Stomach (tissue), 9 donors: ENCODE results near the gene FLYWCH1. TPM values are rescaled to one million over a fixed set of nuclear protein-coding genes. Genes with fewer than 3 reads are reported as not detected.
A peak's percentile ranks its signal among the peaks of the same experiment; 100 is the strongest.
"Not testable (repeated sequence)": the region's sequence is repeated elsewhere in the genome, so short reads cannot be mapped to it uniquely, and the experiment has no call there.

ENCODE experiments used
- DNase-seq, 2 donors: peaks; one replicate each; pipeline versions ENCODE4 v3.0.0 to v3.0.0-alpha.2; 2013 to 2019
- H3K27ac ChIP-seq, 5 donors: fragments of 200-600 bp in 4 of 5; sonication (generic) in 4 of 5; one replicate each; pipeline ENCODE4 v1.5.1; 2013 to 2019; ENCODE audit warnings: mild to moderate bottlenecking in 1 of 5, moderate library complexity in 1 of 5
- H3K27me3 ChIP-seq, 3 donors: fragments of 200-600 bp; sonication (generic); one replicate each; pipeline ENCODE4 v1.5.1; 2017 to 2019; ENCODE audit warnings: mixed run types in 1 of 3
- H3K36me3 ChIP-seq, 4 donors: fragments of 200-600 bp; sonication (generic); 1 replicate in 3 of 4; 2 replicates in 1 of 4; pipeline ENCODE4 v1.5.1; 2016 to 2019
- H3K4me1 ChIP-seq, 4 donors: fragments of 200-600 bp; sonication (generic); one replicate each; pipeline ENCODE4 v1.5.1; 2016 to 2019
- H3K4me3 ChIP-seq, 4 donors: fragments of 200-600 bp; sonication (generic) in 3 of 4; one replicate each; pipeline ENCODE4 v1.5.1; 2016 to 2019; ENCODE audit warnings: mild to moderate bottlenecking in 1 of 4
- H3K9me3 ChIP-seq, 4 donors: fragments of 200-600 bp; sonication (generic); one replicate each; pipeline ENCODE4 v1.5.1; 2016 to 2019
- CTCF ChIP-seq, 7 experiments: fragments of 450-650 bp in 4 of 7; fragments of 200-600 bp in 3 of 7; sonication (generic) in 3 of 7; IDR thresholded peaks; one replicate each; pipeline ENCODE4 v1.5.1; 2016 to 2019; ENCODE audit warnings: antibody characterized with exemption in 7 of 7, control low read depth in 2 of 7, mild to moderate bottlenecking in 1 of 7
- EP300 ChIP-seq: sonication (generic); formaldehyde crosslinking; IDR thresholded peaks from one replicate; pipeline ENCODE4 v1.6.1; 2017; ENCODE audit warnings: antibody characterized with exemption
- POLR2A ChIP-seq, 4 donors: fragments of 450-650 bp; IDR thresholded peaks; one replicate each; pipeline ENCODE4 v1.6.1; 2016; ENCODE audit warnings: antibody characterized with exemption in 4 of 4, control low read depth in 2 of 4, mild to moderate bottlenecking in 1 of 4, moderate library complexity in 1 of 4
- POLR2AphosphoS5 ChIP-seq, 3 donors: sonication (generic); formaldehyde crosslinking; IDR thresholded peaks; one replicate each; pipeline ENCODE4 v1.6.1; 2016; ENCODE audit warnings: antibody characterized with exemption in 3 of 3
- whole genome bisulfite sequencing, 5 donors: extraction: QIAGEN DNeasy Blood & Tissue Kit in 3 of 5; methylation state at CpG; one replicate each; pipeline versions ENCODE4 v1.1.5 to v1.1.7; 2013 to 2018; 5-methylcytosine and 5-hydroxymethylcytosine counted together
- intact Hi-C: fragments of 100-400 bp; cut with DNase I; formaldehyde crosslinking; loops from one replicate; pipeline ENCODE4 v1.15.1; 2023; ENCODE audit warnings: low total_unique reads
- polyA plus RNA-seq, 3 donors: library from polyadenylated mRNA; stranded (reverse); fragments of 200-250 nt; gene quantifications; one replicate each; pipeline ENCODE4 v1.2.3, GENCODE V29; 2013
- total RNA-seq, 5 donors: library from RNA; depleted of rRNA; stranded (reverse); fragments of >200 nt; gene quantifications; one replicate each; pipeline versions ENCODE4 v1.1.0 to v1.2.3, GENCODE V29; 2014 to 2016
- donor health status: healthy with polysubstance abuse.
- donor health status: Bipolar disorder and iron deficiency.
- donor health status: healthy.

Gene FLYWCH1
- total and polyA plus RNA-seq, 8 donors: 8.1 to 121 (median 17.6) TPM

- TF ChIP-seq POLR2AphosphoS5 (IDR thresholded peaks at IDR 0.05): no peak
- TF ChIP-seq POLR2A (IDR thresholded peaks at IDR 0.05): peak in 1 of 4 donors; percentile 54
- H3K27ac ChIP-seq: peak overlapping the region; percentile 94 to 98 (median 96)
- DNase-seq: peak in 1 of 2 donors; percentile 29
- intact Hi-C loops: no loop called here
- 0 to 1% (median 0%) methylated on average over 22 to 32 of the region's 32 CpGs for WGBS, 5 donors
- H3K36me3 ChIP-seq: peaks cover 0 to 11% (median 6%) of the 10 kb centered on the region in 4 donors
- H3K4me1 ChIP-seq: peaks cover 14 to 33% (median 28%) of the 10 kb centered on the region in 4 donors
- no peaks in the 10 kb centered on the region for H3K27me3 ChIP-seq
- no peaks in the 10 kb centered on the region for H3K9me3 ChIP-seq
- peak overlapping the region; percentile 65 to 85 (median 80) for H3K4me3 ChIP-seq
Measured at GRCh38 chr16:2904922-2905240, 6.8 kb upstream of the FLYWCH1 start.

- intact Hi-C loops: no loop called here
- peak; percentile 98 to 100 for DNase-seq
Measured at GRCh38 chr16:2905241-2905987, 6.3 kb upstream of the FLYWCH1 start.

GRCh38 chr16:2905988-2906387, 5.7 kb upstream of the FLYWCH1 start:
- H3K9me3 ChIP-seq: no peaks in the 10 kb centered on the region
- TF ChIP-seq EP300 (no peak), POLR2AphosphoS5 (IDR thresholded peaks at IDR 0.05) (no peak), POLR2A (IDR thresholded peaks at IDR 0.05) (no peak), CTCF (IDR thresholded peaks at IDR 0.05) (no peak)
- H3K27ac ChIP-seq: peak overlapping the region; percentile 46 to 78 (median 58)
- 19 to 29% (median 23%) methylated on average over 12 of the region's 12 CpGs for WGBS, 5 donors
- no peak for DNase-seq
- H3K4me1 ChIP-seq: peaks cover 14 to 36% (median 28%) of the 10 kb centered on the region in 4 donors
- H3K27me3 ChIP-seq: no peaks in the 10 kb centered on the region
- intact Hi-C loops: no loop called here
- H3K36me3 ChIP-seq: peaks cover 0 to 2% (median 0%) of the 10 kb centered on the region in 4 donors
- H3K4me3 ChIP-seq: no peak overlapping the region

More at GRCh38 chr16:2905241-2905987, 6.3 kb upstream of the FLYWCH1 start:
- peaks cover 0 to 8% (median 3%) of the 10 kb centered on the region in 4 donors for H3K36me3 ChIP-seq
- no peaks in the 10 kb centered on the region for H3K27me3 ChIP-seq
- TF ChIP-seq POLR2AphosphoS5 (IDR thresholded peaks at IDR 0.05) (peak; percentile 93 to 100 (median 99)), EP300 (no peak), POLR2A (IDR thresholded peaks at IDR 0.05) (peak in 2 of 4 donors; percentile 0 to 92), CTCF (IDR thresholded peaks at IDR 0.05) (no peak)
- H3K9me3 ChIP-seq: no peaks in the 10 kb centered on the region
- H3K4me1 ChIP-seq: peaks cover 14 to 33% (median 28%) of the 10 kb centered on the region in 4 donors
- 1 to 2% (median 1%) methylated on average over 30 to 51 of the region's 51 CpGs for WGBS, 5 donors
- H3K4me3 ChIP-seq: peak overlapping the region; percentile 65 to 85 (median 80)
- peak overlapping the region; percentile 94 to 98 (median 96) for H3K27ac ChIP-seq

GRCh38 chr16:2907084-2907753, 4.5 kb upstream of the FLYWCH1 start:
- intact Hi-C loops, H3K27me3 ChIP-seq, H3K4me3 ChIP-seq, H3K36me3 ChIP-seq, H3K9me3 ChIP-seq: not testable (repeated sequence)
- TF ChIP-seq CTCF (IDR thresholded peaks at IDR 0.05): peak in 5 of 7 experiments; percentile 31 to 85 (median 61)
- DNase-seq: peak; percentile 45 to 72
- Histone ChIP-seq H3K27ac (peak overlapping the region in 1 of 5 donors; percentile 78), H3K4me1 (peaks cover 14 to 40% (median 32%) of the 10 kb centered on the region in 4 donors)
- 12 to 19% (median 14%) methylated on average over 15 to 17 of the region's 17 CpGs for WGBS, 5 donors
